OCI-LY7 (cell line): ENCODE data around the gene FOLH1. TPM values are rescaled to one million over a fixed set of nuclear protein-coding genes. Genes with fewer than 3 reads are reported as not detected.
"Not testable (repeated sequence)": the region's sequence is repeated elsewhere in the genome, so short reads cannot be mapped to it uniquely, and the experiment has no call there.

Experiments
- BruUV-seq: library from RNA; stranded (reverse); fragments of 400-500 nt; replicated peaks from 2 replicates; lab custom pipeline; 2021; lab: Mats Ljungman, UMichigan
- CTCF ChIA-PET: fragments of 300-600 bp; sonication (Branson Sonifier 250); formaldehyde crosslinking; loops from one replicate; lab custom pipeline; 2022; ENCODE audit warnings: antibody characterized with exemption; ENCODE audit not compliant: unreplicated experiment; lab: Charles Lee
- POLR2A ChIA-PET: fragments of 300-600 bp; sonication (Branson Sonifier 250); formaldehyde crosslinking; loops from one replicate; lab custom pipeline; 2022; ENCODE audit warnings: antibody characterized with exemption; lab: Charles Lee
- DNase-seq: peaks from one replicate; pipeline ENCODE4 v3.0.0-alpha.2; 2015; ENCODE audit warnings: low spot score
- H2AFZ ChIP-seq: fragments of 200-600 bp; sonication (generic), shearing (Covaris generic); 2 replicates; pipeline ENCODE4 v1.6.1; 2014; ENCODE audit warnings: mild to moderate bottlenecking, antibody characterized with exemption, low read length, moderate library complexity
- H3K27ac ChIP-seq: fragments of 200-600 bp; sonication (generic); 2 replicates; pipeline ENCODE4 v1.5.1; 2014; ENCODE audit warnings: mixed run types, low read depth, mild to moderate bottlenecking, moderate library complexity, low read length, inconsistent platforms; ENCODE audit not compliant: poor library complexity, severe bottlenecking
- H3K36me3 ChIP-seq: fragments of 200-600 bp; sonication (generic); 2 replicates; pipeline ENCODE4 v1.6.1; 2014; ENCODE audit warnings: mild to moderate bottlenecking, antibody characterized with exemption, low read length, moderate library complexity, mixed read lengths; ENCODE audit not compliant: insufficient read depth
- H3K4me1 ChIP-seq: fragments of 200-600 bp; sonication (generic); 2 replicates; pipeline ENCODE4 v1.5.1; 2014; ENCODE audit warnings: mild to moderate bottlenecking, low read length; ENCODE audit not compliant: insufficient read depth, poor library complexity, severe bottlenecking
- H3K4me2 ChIP-seq: fragments of 200-600 bp; sonication (generic); 2 replicates; pipeline ENCODE4 v1.6.1; 2014; ENCODE audit warnings: mild to moderate bottlenecking, low read length
- H3K4me3 ChIP-seq: fragments of 200-600 bp; sonication (generic); 2 replicates; pipeline ENCODE4 v1.5.1; 2014; ENCODE audit warnings: mild to moderate bottlenecking, low read depth, low read length; ENCODE audit not compliant: poor library complexity, severe bottlenecking
- H3K79me2 ChIP-seq: fragments of 200-600 bp; sonication (generic); 2 replicates; pipeline ENCODE4 v1.6.1; 2016; ENCODE audit warnings: low read depth, mild to moderate bottlenecking, low read length, moderate library complexity, mixed read lengths; ENCODE audit not compliant: insufficient read depth
- H3K9me2 ChIP-seq: fragments of 200-600 bp; sonication (generic); 2 replicates; pipeline ENCODE4 v1.6.1; 2016; ENCODE audit warnings: mild to moderate bottlenecking, low read length, mixed read lengths; ENCODE audit not compliant: insufficient read depth
- H3K9me3 ChIP-seq: fragments of 200-600 bp; sonication (generic); 2 replicates; pipeline ENCODE4 v1.6.1; 2014; ENCODE audit warnings: mild to moderate bottlenecking, mixed run types, low read length, mixed read lengths
- H4K20me1 ChIP-seq: fragments of 200-600 bp; sonication (generic); 2 replicates; pipeline ENCODE4 v1.6.1; 2014; ENCODE audit warnings: mild to moderate bottlenecking, antibody characterized with exemption, low read length, moderate library complexity, mixed read lengths; ENCODE audit not compliant: insufficient read depth
- intact Hi-C: fragments of 100-400 bp; cut with micrococcal nuclease; formaldehyde crosslinking; loops from one replicate; pipeline ENCODE4 v1.10.0; 2022; ENCODE audit not compliant: unreplicated experiment
- total RNA-seq, 2 experiments: library from RNA; depleted of rRNA in 1 of 2; stranded (reverse); fragments of >200 nt in 1 of 2; shearing (Covaris generic) in 1 of 2; gene quantifications; 2 replicates each; pipeline ENCODE4 v1.2.3, GENCODE V29; 2014 to 2022

Gene FOLH1
- total RNA-seq, 2 experiments from 2014 or later = not detected

GRCh38 chr11:49190287-49190686, 18.1 kb downstream of the FOLH1 start:
- H2AFZ ChIP-seq, H3K36me3 ChIP-seq, H3K27ac ChIP-seq, DNase-seq, H3K4me2 ChIP-seq, H3K4me1 ChIP-seq, H4K20me1 ChIP-seq, CTCF ChIA-PET, BruUV-seq, H3K79me2 ChIP-seq, H3K4me3 ChIP-seq, intact Hi-C loops, H3K9me2 ChIP-seq, H3K9me3 ChIP-seq: not testable (repeated sequence)
- POLR2A ChIA-PET = interaction anchor here (1.6 kb wide), 1 partner anchor 15 kb away, joined by 3 read pairs; no protein-coding TSS in a partner anchor

GRCh38 chr11:49186225-49186624, 22.2 kb downstream of the FOLH1 start:
- H3K36me3 ChIP-seq, H3K79me2 ChIP-seq, BruUV-seq, intact Hi-C loops, H4K20me1 ChIP-seq, H3K27ac ChIP-seq, H3K4me1 ChIP-seq, H3K4me2 ChIP-seq, H2AFZ ChIP-seq, DNase-seq, H3K9me3 ChIP-seq, POLR2A ChIA-PET, H3K4me3 ChIP-seq, CTCF ChIA-PET, H3K9me2 ChIP-seq: not testable (repeated sequence)

- H2AFZ ChIP-seq, H3K36me3 ChIP-seq, H3K9me2 ChIP-seq, intact Hi-C loops, H3K27ac ChIP-seq, POLR2A ChIA-PET, DNase-seq, BruUV-seq, CTCF ChIA-PET, H4K20me1 ChIP-seq, H3K4me3 ChIP-seq, H3K79me2 ChIP-seq, H3K9me3 ChIP-seq, H3K4me2 ChIP-seq, H3K4me1 ChIP-seq: not testable (repeated sequence)
These were observed 22.8 kb downstream of the FOLH1 start for GRCh38 chr11:49185597-49185996.

GRCh38 chr11:49184756-49185155, 23.6 kb downstream of the FOLH1 start:
- H3K4me1 ChIP-seq, H3K4me2 ChIP-seq, H3K36me3 ChIP-seq, H2AFZ ChIP-seq, H3K27ac ChIP-seq, intact Hi-C loops, H3K9me3 ChIP-seq, BruUV-seq, H3K79me2 ChIP-seq, H3K9me2 ChIP-seq, POLR2A ChIA-PET, H3K4me3 ChIP-seq, CTCF ChIA-PET, H4K20me1 ChIP-seq, DNase-seq: not testable (repeated sequence)

- H2AFZ ChIP-seq, H3K4me3 ChIP-seq, POLR2A ChIA-PET, BruUV-seq, H3K79me2 ChIP-seq, DNase-seq, CTCF ChIA-PET, intact Hi-C loops, H3K27ac ChIP-seq, H3K4me2 ChIP-seq, H3K9me2 ChIP-seq, H4K20me1 ChIP-seq, H3K9me3 ChIP-seq, H3K4me1 ChIP-seq, H3K36me3 ChIP-seq: not testable (repeated sequence)
These were observed 30.5 kb downstream of the FOLH1 start for GRCh38 chr11:49177936-49178335.

- H3K9me3 ChIP-seq, H2AFZ ChIP-seq, H3K4me3 ChIP-seq, H3K4me1 ChIP-seq, H3K36me3 ChIP-seq, H4K20me1 ChIP-seq, H3K4me2 ChIP-seq, H3K27ac ChIP-seq, BruUV-seq, CTCF ChIA-PET, H3K79me2 ChIP-seq, POLR2A ChIA-PET, H3K9me2 ChIP-seq, intact Hi-C loops, DNase-seq: not testable (repeated sequence)
These were observed 33.0 kb downstream of the FOLH1 start for GRCh38 chr11:49175378-49175777.
